Progenitor cell of endocrine pancreas (in vitro differentiated cells): Measurements from ENCODE around the gene ACOX2. TPM values are rescaled to one million over a fixed set of nuclear protein-coding genes. Genes with fewer than 3 reads are reported as not detected.

ENCODE experiments used
- DNase-seq: peaks from one replicate; pipeline ENCODE4 v3.0.0; 2021; ENCODE audit warnings: low spot score; ENCODE audit not compliant: unreplicated experiment
- H3K27ac Mint-ChIP-seq: 2 replicates; pipeline ENCODE4 v1.8.0; 2021; ENCODE audit warnings: mild to moderate bottlenecking, moderate library complexity, mixed read lengths
- H3K27me3 Mint-ChIP-seq: 2 replicates; pipeline ENCODE4 v1.8.0; 2021; ENCODE audit warnings: mixed read lengths
- H3K36me3 Mint-ChIP-seq: 2 replicates; pipeline ENCODE4 v1.8.0; 2022; ENCODE audit warnings: mixed read lengths; ENCODE audit not compliant: insufficient read depth
- H3K4me1 Mint-ChIP-seq: 2 replicates; pipeline ENCODE4 v1.8.0; 2021; ENCODE audit warnings: low read depth, mixed read lengths
- H3K4me3 Mint-ChIP-seq: 2 replicates; pipeline ENCODE4 v1.8.0; 2021; ENCODE audit warnings: low read depth, mild to moderate bottlenecking, moderate library complexity, mixed read lengths
- H3K9me3 Mint-ChIP-seq: 2 replicates; pipeline ENCODE4 v1.8.0; 2021; ENCODE audit warnings: low read depth, mixed read lengths
- total RNA-seq: library from RNA; stranded (reverse); gene quantifications from 2 replicates; pipeline ENCODE4 v1.2.1, GENCODE V29; 2021
- TF ChIP-seq, protein P1 (sequence below): fragments of 200-600 bp; sonication (generic); IDR thresholded peaks from one replicate; pipeline ENCODE4 v1.5.0; 2021; ENCODE audit warnings: antibody characterized with exemption, mild to moderate bottlenecking; ENCODE audit not compliant: unreplicated experiment

Gene ACOX2
- total RNA-seq, 1 donor from 2014 or later: 11.7 TPM

- Mint-ChIP-seq H3K27ac (no peak overlapping the region), H3K4me3 (no peak overlapping the region), H3K4me1 (peaks cover 3% of the 10 kb centered on the region), H3K27me3 (no peaks in the 10 kb centered on the region), H3K36me3 (no peaks in the 10 kb centered on the region), H3K9me3 (peaks cover 4% of the 10 kb centered on the region)
- TF ChIP-seq, protein P1, sequence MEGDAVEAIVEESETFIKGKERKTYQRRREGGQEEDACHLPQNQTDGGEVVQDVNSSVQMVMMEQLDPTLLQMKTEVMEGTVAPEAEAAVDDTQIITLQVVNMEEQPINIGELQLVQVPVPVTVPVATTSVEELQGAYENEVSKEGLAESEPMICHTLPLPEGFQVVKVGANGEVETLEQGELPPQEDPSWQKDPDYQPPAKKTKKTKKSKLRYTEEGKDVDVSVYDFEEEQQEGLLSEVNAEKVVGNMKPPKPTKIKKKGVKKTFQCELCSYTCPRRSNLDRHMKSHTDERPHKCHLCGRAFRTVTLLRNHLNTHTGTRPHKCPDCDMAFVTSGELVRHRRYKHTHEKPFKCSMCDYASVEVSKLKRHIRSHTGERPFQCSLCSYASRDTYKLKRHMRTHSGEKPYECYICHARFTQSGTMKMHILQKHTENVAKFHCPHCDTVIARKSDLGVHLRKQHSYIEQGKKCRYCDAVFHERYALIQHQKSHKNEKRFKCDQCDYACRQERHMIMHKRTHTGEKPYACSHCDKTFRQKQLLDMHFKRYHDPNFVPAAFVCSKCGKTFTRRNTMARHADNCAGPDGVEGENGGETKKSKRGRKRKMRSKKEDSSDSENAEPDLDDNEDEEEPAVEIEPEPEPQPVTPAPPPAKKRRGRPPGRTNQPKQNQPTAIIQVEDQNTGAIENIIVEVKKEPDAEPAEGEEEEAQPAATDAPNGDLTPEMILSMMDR: no peak
- no peak for DNase-seq
Observed at GRCh38 chr3:58563386-58564035, 26.5 kb upstream of the ACOX2 start.

DNA sequence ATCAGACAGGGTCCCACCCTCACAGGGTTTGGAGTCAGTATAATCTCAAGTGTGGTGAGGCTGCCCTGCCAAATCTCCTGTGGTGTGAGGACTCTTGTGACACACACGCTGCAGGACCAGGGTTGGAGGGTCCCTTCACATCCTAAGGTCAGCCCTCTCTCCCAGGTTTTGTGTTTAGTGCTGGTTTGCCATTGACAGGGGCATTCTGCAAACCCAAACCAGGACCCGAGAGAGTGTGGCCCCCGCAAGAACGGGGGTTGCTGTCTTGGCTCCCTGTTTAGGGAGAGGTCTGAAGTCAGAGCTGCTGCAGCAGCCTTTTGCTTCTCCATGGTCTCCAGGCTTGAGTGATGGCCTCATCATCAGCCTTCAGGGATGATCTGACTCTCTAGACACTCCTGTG is 25.5 kb upstream of the ACOX2 start:
- Mint-ChIP-seq H3K4me1 (peaks cover 4% of the 10 kb centered on the region), H3K36me3 (no peaks in the 10 kb centered on the region), H3K9me3 (peaks cover 4% of the 10 kb centered on the region), H3K27ac (no peak overlapping the region), H3K4me3 (no peak overlapping the region), H3K27me3 (no peaks in the 10 kb centered on the region)
- TF ChIP-seq, protein P1: no peak
- DNase-seq: no peak

DNA sequence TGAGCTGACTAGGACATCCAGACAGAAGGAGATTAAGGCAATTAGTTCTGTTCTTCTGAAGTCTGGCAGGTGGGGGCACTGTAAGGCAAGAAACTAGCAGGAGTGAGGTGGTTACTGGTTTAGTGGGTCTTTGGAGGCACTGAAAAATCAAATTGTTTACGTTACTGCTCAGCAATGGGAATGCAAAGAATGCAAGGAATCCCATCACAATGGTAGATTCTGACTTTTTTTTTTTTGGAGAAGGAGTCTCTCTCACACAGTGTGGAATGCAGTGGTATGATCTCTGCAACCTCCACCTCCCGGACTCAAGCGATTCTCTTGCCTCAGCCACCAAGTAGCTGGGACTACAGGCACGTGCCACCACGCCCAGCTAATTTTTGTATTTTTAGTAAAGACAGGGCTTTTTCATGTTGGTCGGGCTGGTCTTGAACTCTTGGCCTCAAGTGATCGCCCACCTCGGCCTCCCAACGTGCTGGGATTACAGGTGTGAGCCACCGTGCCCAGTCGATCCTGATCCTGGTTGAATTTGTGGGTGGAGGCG is 23.9 kb upstream of the ACOX2 start:
- H3K36me3 Mint-ChIP-seq: no peaks in the 10 kb centered on the region
- H3K9me3 Mint-ChIP-seq: peaks cover 4% of the 10 kb centered on the region
- no peak for DNase-seq
- no peaks in the 10 kb centered on the region for H3K27me3 Mint-ChIP-seq
- no peak overlapping the region for H3K4me3 Mint-ChIP-seq
- peaks cover 4% of the 10 kb centered on the region for H3K4me1 Mint-ChIP-seq
- TF ChIP-seq, protein P1: peak; percentile 47
- peak overlapping the region; percentile 94 for H3K27ac Mint-ChIP-seq

GRCh38 chr3:58559586-58559985 is 22.6 kb upstream of the ACOX2 start:
- Mint-ChIP-seq H3K27me3 (peaks cover 4% of the 10 kb centered on the region), H3K9me3 (peaks cover 4% of the 10 kb centered on the region), H3K4me1 (peaks cover 4% of the 10 kb centered on the region), H3K4me3 (no peak overlapping the region), H3K27ac (no peak overlapping the region), H3K36me3 (no peaks in the 10 kb centered on the region)
- no peak for DNase-seq
- TF ChIP-seq, protein P1: no peak

GRCh38 chr3:58557491-58557890 is 20.5 kb upstream of the ACOX2 start:
- no peaks in the 10 kb centered on the region for H3K36me3 Mint-ChIP-seq
- H3K4me1 Mint-ChIP-seq: peaks cover 4% of the 10 kb centered on the region
- DNase-seq: no peak
- no peak overlapping the region for H3K4me3 Mint-ChIP-seq
- peaks cover 4% of the 10 kb centered on the region for H3K9me3 Mint-ChIP-seq
- H3K27ac Mint-ChIP-seq: no peak overlapping the region
- H3K27me3 Mint-ChIP-seq: peaks cover 4% of the 10 kb centered on the region
- TF ChIP-seq, protein P1: no peak
